ENCODE results near the gene TPSAB1. TPM values are rescaled to one million over a fixed set of nuclear protein-coding genes. Genes with fewer than 3 reads are reported as not detected.

TPSAB1 gene
- total RNA-seq, 1 experiment from 2014 or later: not detected

GRCh38 chr16:1206786-1207185 is 33.7 kb upstream of the TPSAB1 start:
- H3K9me3 ChIP-seq (ENCODE audit: insufficient read depth, low read depth): no peaks in the 10 kb centered on the region
- no peaks in the 10 kb centered on the region for H3K4me1 ChIP-seq (replicated peaks; ENCODE audit: insufficient read depth)
- no peak for TF ChIP-seq EZH2 (IDR thresholded peaks at IDR 0.05; ENCODE audit: low read depth)
- no peak for TF ChIP-seq CTCF (conservative IDR thresholded peaks at IDR 0.05)
- H3K27me3 ChIP-seq (ENCODE audit: insufficient read depth, low read depth): peaks cover 83% of the 10 kb centered on the region
- POLR2A ChIA-PET (ENCODE audit: unreplicated experiment): no interaction called here
- H3K36me3 ChIP-seq (ENCODE audit: low read depth): no peaks in the 10 kb centered on the region
- H4K20me1 ChIP-seq (ENCODE audit: insufficient read depth): no peaks in the 10 kb centered on the region; the same call in 1 of the 2 replicates
- no peak overlapping the region for H3K4me2 ChIP-seq
- no peak overlapping the region for H3K27ac ChIP-seq
- intact Hi-C loops (cut with micrococcal nuclease; ENCODE audit: unreplicated experiment): no loop called here
- no peak overlapping the region for H3K4me3 ChIP-seq
- no peak for DNase-seq
- CTCF ChIA-PET: no interaction called here
- no peaks in the 10 kb centered on the region for H3K79me2 ChIP-seq (ENCODE audit: low read depth)
- no TSS peak for BruUV-seq (replicated peaks)
- H2AFZ ChIP-seq: no peak overlapping the region
- H3F3A ChIP-seq (ENCODE audit: insufficient read depth, low read depth): no peaks in the 10 kb centered on the region
- H3K9me2 ChIP-seq (ENCODE audit: insufficient read depth): no peaks in the 10 kb centered on the region

GRCh38 chr16:1208239-1208830 is 32.2 kb upstream of the TPSAB1 start:
- H3K4me2 ChIP-seq: no peak overlapping the region
- H3K9me3 ChIP-seq (ENCODE audit: insufficient read depth, low read depth): no peaks in the 10 kb centered on the region
- TF ChIP-seq CTCF (conservative IDR thresholded peaks at IDR 0.05) (no peak), EZH2 (IDR thresholded peaks at IDR 0.05; ENCODE audit: low read depth) (no peak)
- POLR2A ChIA-PET (ENCODE audit: unreplicated experiment): no interaction called here
- no peak for DNase-seq
- intact Hi-C loops (cut with micrococcal nuclease; ENCODE audit: unreplicated experiment): no loop called here
- H2AFZ ChIP-seq: no peak overlapping the region
- H3F3A ChIP-seq (ENCODE audit: insufficient read depth, low read depth): no peaks in the 10 kb centered on the region
- no peaks in the 10 kb centered on the region for H3K9me2 ChIP-seq (ENCODE audit: insufficient read depth)
- no peaks in the 10 kb centered on the region for H3K4me1 ChIP-seq (replicated peaks; ENCODE audit: insufficient read depth)
- BruUV-seq (replicated peaks): no TSS peak
- H3K4me3 ChIP-seq: no peak overlapping the region
- no peaks in the 10 kb centered on the region for H3K36me3 ChIP-seq (ENCODE audit: low read depth)
- H3K27ac ChIP-seq: no peak overlapping the region
- no peaks in the 10 kb centered on the region for H3K79me2 ChIP-seq (ENCODE audit: low read depth)
- CTCF ChIA-PET: no interaction called here
- peaks cover 82% of the 10 kb centered on the region for H3K27me3 ChIP-seq (ENCODE audit: insufficient read depth, low read depth)
- no peaks in the 10 kb centered on the region; the same call in 1 of the 2 replicates for H4K20me1 ChIP-seq (ENCODE audit: insufficient read depth)

GRCh38 chr16:1209081-1209480 is 31.4 kb upstream of the TPSAB1 start:
- no peak for TF ChIP-seq CTCF (conservative IDR thresholded peaks at IDR 0.05)
- TF ChIP-seq EZH2 (IDR thresholded peaks at IDR 0.05; ENCODE audit: low read depth): no peak
- no peaks in the 10 kb centered on the region for H3F3A ChIP-seq (ENCODE audit: insufficient read depth, low read depth)
- H3K4me2 ChIP-seq: no peak overlapping the region
- no peak overlapping the region for H2AFZ ChIP-seq
- ChIA-PET CTCF (no interaction called here), POLR2A (ENCODE audit: unreplicated experiment) (no interaction called here)
- no peaks in the 10 kb centered on the region; the same call in 1 of the 2 replicates for H4K20me1 ChIP-seq (ENCODE audit: insufficient read depth)
- H3K9me3 ChIP-seq (ENCODE audit: insufficient read depth, low read depth): no peaks in the 10 kb centered on the region
- no peak for DNase-seq
- H3K27me3 ChIP-seq (ENCODE audit: insufficient read depth, low read depth): peaks cover 82% of the 10 kb centered on the region
- H3K4me3 ChIP-seq: no peak overlapping the region
- intact Hi-C loops (cut with micrococcal nuclease; ENCODE audit: unreplicated experiment): no loop called here
- BruUV-seq (replicated peaks): no TSS peak
- H3K79me2 ChIP-seq (ENCODE audit: low read depth): no peaks in the 10 kb centered on the region
- H3K4me1 ChIP-seq (replicated peaks; ENCODE audit: insufficient read depth): no peaks in the 10 kb centered on the region
- H3K27ac ChIP-seq: no peak overlapping the region
- H3K36me3 ChIP-seq (ENCODE audit: low read depth): no peaks in the 10 kb centered on the region
- no peaks in the 10 kb centered on the region for H3K9me2 ChIP-seq (ENCODE audit: insufficient read depth)

Measured in PC-9 (cell line).